SK-N-SH (cell line): Measurements from ENCODE around the gene FAHD2A. TPM values are rescaled to one million over a fixed set of nuclear protein-coding genes. Genes with fewer than 3 reads are reported as not detected.
"Not testable (repeated sequence)": the region's sequence is repeated elsewhere in the genome, so short reads cannot be mapped to it uniquely, and the experiment has no call there.

Experiments
- CTCF ChIA-PET: fragments of 300-600, 350-600 bp; formaldehyde crosslinking; extraction: SDS; loops from one replicate; lab custom pipeline; 2021; lab: Yijun Ruan, JAX
- POLR2A ChIA-PET: fragments of 350-600 bp; sonication (Branson Sonifier 250); formaldehyde crosslinking; extraction: SDS; loops from one replicate; lab custom pipeline; 2020; ENCODE audit warnings: antibody characterized with exemption, inconsistent platforms; lab: Yijun Ruan, JAX
- DNase-seq: peaks from one replicate; pipeline ENCODE4 v3.0.0; 2012
- H2AFZ ChIP-seq: fragments of 200-600 bp; sonication (generic); 2 replicates; pipeline ENCODE4 v1.8.1; 2016; ENCODE audit warnings: antibody characterized with exemption, mild to moderate bottlenecking, low read depth
- H3F3A ChIP-seq: fragments of 200-600 bp; sonication (generic); replicated peaks from 2 replicates; pipeline ENCODE3; 2016; ENCODE audit warnings: antibody characterized with exemption, mild to moderate bottlenecking; ENCODE audit not compliant: insufficient read depth
- H3K27ac ChIP-seq, 2 experiments: fragments of 200-500 bp in 1 of 2; fragments of 200-600 bp in 1 of 2; sonication (Bioruptor generic) in 1 of 2; sonication (generic), shearing (Covaris generic) in 1 of 2; 2 replicates each; pipeline versions ENCODE4 v1.5.1 to v1.6.1; 2014 to 2016; ENCODE audit warnings: low read depth in 2 of 2, inconsistent platforms in 1 of 2, low read length in 1 of 2, mild to moderate bottlenecking in 1 of 2, mixed read lengths in 1 of 2
- H3K27me3 ChIP-seq: fragments of 200-600 bp; sonication (generic), shearing (Covaris generic); 2 replicates; pipeline ENCODE4 v1.6.1; 2016; ENCODE audit warnings: mixed run types; ENCODE audit not compliant: insufficient read depth
- H3K36me3 ChIP-seq, 2 experiments: fragments of 200-500 bp in 1 of 2; fragments of 200-600 bp in 1 of 2; sonication (Bioruptor generic) in 1 of 2; sonication (generic) in 1 of 2; replicated peaks in 1 of 2; 2 replicates each; pipeline versions ENCODE3 to v1.5.1; 2014 to 2016; ENCODE audit warnings: low read length in 1 of 2, mild to moderate bottlenecking in 1 of 2; ENCODE audit not compliant: insufficient read depth in 2 of 2, control insufficient read depth in 1 of 2
- H3K4me1 ChIP-seq, 2 experiments: fragments of 200-500 bp in 1 of 2; fragments of 200-600 bp in 1 of 2; sonication (Bioruptor generic) in 1 of 2; sonication (generic), shearing (Covaris generic) in 1 of 2; 2 replicates each; pipeline versions ENCODE4 v1.5.1 to v1.6.1; 2014 to 2016; ENCODE audit warnings: low read depth in 1 of 2, low read length in 1 of 2, mixed run types in 1 of 2; ENCODE audit not compliant: insufficient read depth in 2 of 2, control insufficient read depth in 1 of 2
- H3K4me2 ChIP-seq: fragments of 200-600 bp; sonication (generic), shearing (Covaris generic); 2 replicates; pipeline ENCODE4 v1.6.1; 2017; ENCODE audit warnings: mixed run types
- H3K4me3 ChIP-seq, 2 experiments: fragments of 200-500 bp in 1 of 2; fragments of 200-600 bp in 1 of 2; sonication (Bioruptor generic) in 1 of 2; sonication (generic), shearing (Covaris generic) in 1 of 2; 2 replicates each; pipeline versions ENCODE4 v1.5.1 to v1.8.1; 2014 to 2016; ENCODE audit warnings: low read depth in 2 of 2, inconsistent platforms in 1 of 2, low read length in 1 of 2, mild to moderate bottlenecking in 1 of 2, mixed read lengths in 1 of 2, moderate library complexity in 1 of 2
- H3K79me2 ChIP-seq: fragments of 200-600 bp; sonication (generic); 2 replicates; pipeline ENCODE4 v1.8.1; 2017; ENCODE audit warnings: mild to moderate bottlenecking; ENCODE audit not compliant: insufficient read depth
- H3K9ac ChIP-seq: fragments of 200-600 bp; sonication (generic); 2 replicates; pipeline ENCODE4 v1.6.1; 2017; ENCODE audit warnings: mixed run types
- H3K9me2 ChIP-seq: fragments of 200-600 bp; sonication (generic); 2 replicates; pipeline ENCODE4 v1.6.1; 2017; ENCODE audit warnings: mixed run types
- H3K9me3 ChIP-seq: fragments of 200-600 bp; sonication (generic); 2 replicates; pipeline ENCODE4 v1.6.1; 2017; ENCODE audit warnings: mixed run types, mild to moderate bottlenecking, moderate library complexity
- H4K20me1 ChIP-seq: fragments of 200-600 bp; sonication (generic); 2 replicates; pipeline ENCODE4 v1.6.1; 2017; ENCODE audit warnings: mild to moderate bottlenecking, mixed run types; ENCODE audit not compliant: insufficient read depth
- FOSL2 ChIP-seq: IDR thresholded peaks from 2 replicates; pipeline ENCODE4 v1.4.0; 2012; ENCODE audit warnings: low read depth, mild to moderate bottlenecking, moderate library complexity, borderline replicate concordance
- JUND ChIP-seq: IDR thresholded peaks from 2 replicates; pipeline ENCODE4 v1.4.0; 2012
- RAD21 ChIP-seq: IDR thresholded peaks from 2 replicates; pipeline ENCODE4 v1.6.1; 2012; ENCODE audit warnings: mild to moderate bottlenecking, low read length
- SMC3 ChIP-seq: IDR thresholded peaks from 2 replicates; pipeline ENCODE4 v1.6.1; 2012; ENCODE audit warnings: low read depth, low read length, improper control_type of control experiment
- TCF12 ChIP-seq: IDR thresholded peaks from 2 replicates; pipeline ENCODE4 v1.4.0; 2012
- WGBS: methylation state at CpG from one replicate; pipeline ENCODE4 v1.1.6; 2017; ENCODE audit warnings: low lambda C conversion rate; 5-methylcytosine and 5-hydroxymethylcytosine counted together
- polyA plus RNA-seq, 3 experiments: library from polyadenylated mRNA; depleted of rRNA; stranded (reverse); fragments of >200 nt; gene quantifications; 2 replicates each; pipeline ENCODE4 v1.2.3, GENCODE V29; 2012
- TF ChIP-seq, protein P1 (sequence below): fragments of 200-600 bp; sonication (generic); IDR thresholded peaks from 2 replicates; pipeline ENCODE4 v1.6.1; 2017; ENCODE audit warnings: antibody characterized with exemption, mild to moderate bottlenecking, moderate library complexity
- TF ChIP-seq, protein P2 (sequence below): IDR thresholded peaks from 2 replicates; pipeline ENCODE4; 2012

Gene FAHD2A
- polyA plus RNA-seq, 1 of the 3 experiments (the other 2 are of a cell fraction): 40.5 TPM

DNA sequence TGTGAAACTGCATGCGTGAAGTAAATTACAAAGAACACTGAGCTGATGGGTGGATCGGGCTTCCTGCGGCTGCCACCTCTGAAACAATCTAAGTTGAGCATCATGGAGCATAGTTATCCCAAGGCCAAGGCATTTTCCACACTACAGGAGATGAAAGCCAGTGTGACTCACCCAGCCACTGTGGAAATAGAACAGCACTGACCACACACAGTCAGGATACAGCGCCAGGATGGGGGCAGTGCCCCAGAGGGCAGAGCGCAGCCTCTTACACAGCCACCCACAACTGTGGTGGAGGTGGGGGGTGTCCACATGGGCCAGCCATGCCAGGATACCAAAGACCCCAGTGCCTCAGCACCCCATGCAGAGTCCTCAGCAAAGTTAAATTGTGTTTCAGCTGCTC, 8.7 kb downstream of the FAHD2A start:
- WGBS: 88% methylated on average over 3 of the region's 5 CpGs
- CTCF ChIA-PET, DNase-seq: not testable (repeated sequence)

GRCh38 chr2:95414015-95414594, 11.6 kb downstream of the FAHD2A start:
- H4K20me1 ChIP-seq, H3K4me1 ChIP-seq, H2AFZ ChIP-seq, H3K79me2 ChIP-seq, H3K4me2 ChIP-seq, POLR2A ChIA-PET, H3K9ac ChIP-seq, H3K4me3 ChIP-seq, H3F3A ChIP-seq, H3K9me3 ChIP-seq, H3K9me2 ChIP-seq, H3K36me3 ChIP-seq, H3K27me3 ChIP-seq, H3K27ac ChIP-seq: not testable (repeated sequence)
- peak; percentile 64 for DNase-seq
- TF ChIP-seq SMC3: peak; percentile 75
- peak; percentile 74 for TF ChIP-seq RAD21
- TF ChIP-seq, protein P1, sequence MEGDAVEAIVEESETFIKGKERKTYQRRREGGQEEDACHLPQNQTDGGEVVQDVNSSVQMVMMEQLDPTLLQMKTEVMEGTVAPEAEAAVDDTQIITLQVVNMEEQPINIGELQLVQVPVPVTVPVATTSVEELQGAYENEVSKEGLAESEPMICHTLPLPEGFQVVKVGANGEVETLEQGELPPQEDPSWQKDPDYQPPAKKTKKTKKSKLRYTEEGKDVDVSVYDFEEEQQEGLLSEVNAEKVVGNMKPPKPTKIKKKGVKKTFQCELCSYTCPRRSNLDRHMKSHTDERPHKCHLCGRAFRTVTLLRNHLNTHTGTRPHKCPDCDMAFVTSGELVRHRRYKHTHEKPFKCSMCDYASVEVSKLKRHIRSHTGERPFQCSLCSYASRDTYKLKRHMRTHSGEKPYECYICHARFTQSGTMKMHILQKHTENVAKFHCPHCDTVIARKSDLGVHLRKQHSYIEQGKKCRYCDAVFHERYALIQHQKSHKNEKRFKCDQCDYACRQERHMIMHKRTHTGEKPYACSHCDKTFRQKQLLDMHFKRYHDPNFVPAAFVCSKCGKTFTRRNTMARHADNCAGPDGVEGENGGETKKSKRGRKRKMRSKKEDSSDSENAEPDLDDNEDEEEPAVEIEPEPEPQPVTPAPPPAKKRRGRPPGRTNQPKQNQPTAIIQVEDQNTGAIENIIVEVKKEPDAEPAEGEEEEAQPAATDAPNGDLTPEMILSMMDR: peak; percentile 91
- CTCF ChIA-PET: interaction anchor here (1.1 kb wide), 1 partner anchor 10 kb away, joined by 3 read pairs; no protein-coding TSS in a partner anchor
- WGBS: 52% methylated on average over 9 of the region's 9 CpGs

More for the DNA sequence above, 8.7 kb downstream of the FAHD2A start:
- H3K4me2 ChIP-seq, H3K9ac ChIP-seq, H3K79me2 ChIP-seq, H2AFZ ChIP-seq, H3K9me2 ChIP-seq, H3K27me3 ChIP-seq, POLR2A ChIA-PET, H3F3A ChIP-seq, H3K9me3 ChIP-seq, H3K27ac ChIP-seq, H3K36me3 ChIP-seq, H4K20me1 ChIP-seq, H3K4me3 ChIP-seq, H3K4me1 ChIP-seq: not testable (repeated sequence)
- TF ChIP-seq TCF12: peak; percentile 54; the same call in 1 of the 2 replicates
- peak; percentile 49; the same call in 1 of the 2 replicates for TF ChIP-seq FOSL2
- peak; percentile 40; the same call in 1 of the 2 replicates for TF ChIP-seq JUND
- TF ChIP-seq, protein P2, sequence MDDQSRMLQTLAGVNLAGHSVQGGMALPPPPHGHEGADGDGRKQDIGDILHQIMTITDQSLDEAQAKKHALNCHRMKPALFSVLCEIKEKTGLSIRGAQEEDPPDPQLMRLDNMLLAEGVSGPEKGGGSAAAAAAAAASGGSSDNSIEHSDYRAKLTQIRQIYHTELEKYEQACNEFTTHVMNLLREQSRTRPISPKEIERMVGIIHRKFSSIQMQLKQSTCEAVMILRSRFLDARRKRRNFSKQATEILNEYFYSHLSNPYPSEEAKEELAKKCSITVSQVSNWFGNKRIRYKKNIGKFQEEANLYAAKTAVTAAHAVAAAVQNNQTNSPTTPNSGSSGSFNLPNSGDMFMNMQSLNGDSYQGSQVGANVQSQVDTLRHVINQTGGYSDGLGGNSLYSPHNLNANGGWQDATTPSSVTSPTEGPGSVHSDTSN: peak; percentile 28; the same call in 1 of the 2 replicates

DNA sequence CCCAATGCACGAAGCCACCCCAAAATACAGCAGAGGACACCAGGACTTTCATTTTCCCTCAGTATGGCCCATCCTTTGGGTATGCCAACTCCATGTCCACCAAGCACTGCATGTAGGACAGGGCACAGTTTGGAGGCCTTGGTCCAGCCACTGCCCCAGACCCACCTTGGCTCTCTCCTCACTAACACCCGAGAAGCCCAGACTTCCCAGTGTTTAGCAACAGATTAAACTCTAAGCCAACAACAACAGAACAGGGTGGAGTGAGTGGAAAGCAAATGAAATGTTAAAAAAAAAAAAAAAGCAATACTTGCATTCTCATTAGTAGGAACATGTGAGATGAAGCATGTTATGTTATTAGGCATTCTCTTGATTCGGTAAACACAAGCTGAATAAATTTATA, 12.6 kb downstream of the FAHD2A start:
- CTCF ChIA-PET: interaction anchor here (1.1 kb wide), 1 partner anchor 11 kb away, joined by 3 read pairs; no protein-coding TSS in a partner anchor
- H3F3A ChIP-seq, H3K9ac ChIP-seq, H3K4me3 ChIP-seq, H3K9me2 ChIP-seq, H3K4me1 ChIP-seq, POLR2A ChIA-PET, H2AFZ ChIP-seq, H3K79me2 ChIP-seq, H3K4me2 ChIP-seq, H3K27me3 ChIP-seq, H3K9me3 ChIP-seq, DNase-seq, H3K27ac ChIP-seq, H3K36me3 ChIP-seq, H4K20me1 ChIP-seq: not testable (repeated sequence)
- 85% methylated on average over 3 of the region's 3 CpGs for WGBS

GRCh38 chr2:95415561-95415960, 13.1 kb downstream of the FAHD2A start:
- H2AFZ ChIP-seq, DNase-seq, H3K9me3 ChIP-seq, H3K4me1 ChIP-seq, H4K20me1 ChIP-seq, H3K9me2 ChIP-seq, H3K9ac ChIP-seq, H3K4me2 ChIP-seq, POLR2A ChIA-PET, H3K79me2 ChIP-seq, H3K27ac ChIP-seq, H3K27me3 ChIP-seq, H3K36me3 ChIP-seq, H3K4me3 ChIP-seq, H3F3A ChIP-seq: not testable (repeated sequence)
- 83% methylated on average over 8 of the region's 16 CpGs for WGBS
- CTCF ChIA-PET: interaction anchor here (0.6 kb wide), 1 partner anchor 27 kb away, joined by 3 read pairs; no protein-coding TSS in a partner anchor

GRCh38 chr2:95427196-95427867, 24.8 kb downstream of the FAHD2A start:
- H3F3A ChIP-seq, H4K20me1 ChIP-seq, H3K27me3 ChIP-seq, H3K4me2 ChIP-seq, H3K36me3 ChIP-seq, H2AFZ ChIP-seq, H3K79me2 ChIP-seq, H3K27ac ChIP-seq, POLR2A ChIA-PET, H3K9me2 ChIP-seq, H3K4me3 ChIP-seq, H3K9me3 ChIP-seq, H3K4me1 ChIP-seq, CTCF ChIA-PET, DNase-seq, H3K9ac ChIP-seq: not testable (repeated sequence)
- WGBS: 58% methylated on average over 4 of the region's 30 CpGs
